IMR-90 (cell line): ENCODE measurements around the gene EPHA6.

Experiments
- CTCF ChIP-seq: conservative IDR thresholded peaks from 2 replicates; pipeline ENCODE4 v1.5.1; 2012; ENCODE audit warnings: mild to moderate bottlenecking, low read depth, low read length, improper control_type of control experiment
- POLR2A ChIP-seq: IDR thresholded peaks from 2 replicates; pipeline ENCODE4 v1.6.1; 2012; ENCODE audit warnings: mild to moderate bottlenecking, low read depth, low read length

- no peak for TF ChIP-seq POLR2A
- TF ChIP-seq CTCF, result no peak
Measured at GRCh38 chr3:97070302-97070701, 255.9 kb downstream of the EPHA6 start.
